Measurements from ENCODE around the gene KIF23. TPM values are rescaled to one million over a fixed set of nuclear protein-coding genes. Genes with fewer than 3 reads are reported as not detected.

KIF23 gene
- total RNA-seq, 1 experiment from 2014 or later = 83.7 TPM

DNA sequence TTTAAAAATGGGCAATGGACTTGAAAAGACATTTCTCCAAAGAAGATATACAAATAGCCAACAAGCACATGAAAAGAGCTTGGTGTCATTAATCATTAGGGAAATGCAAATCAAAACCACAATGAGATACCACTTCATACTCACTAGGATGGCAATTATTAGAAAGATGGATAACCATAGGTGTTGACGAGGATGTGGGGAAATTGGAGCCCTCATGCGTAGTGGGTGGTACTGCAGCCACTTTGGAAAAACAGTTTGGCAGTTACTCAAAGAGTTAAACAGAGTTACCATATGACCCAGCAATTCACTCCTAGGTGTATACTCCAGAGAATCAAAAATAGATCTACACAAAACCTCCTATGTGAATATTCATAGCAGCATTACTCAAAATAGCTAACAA is 65.8 kb downstream of the KIF23 start:
- RAD21 ChIA-PET (ENCODE audit: low non-redundant PET in 1 of 2, low total read pairs in 2 of 2, uncharacterized antibody in 2 of 2, unreplicated experiment in 2 of 2) = no interaction called here
- Histone ChIP-seq H3K27ac (ENCODE audit: low read depth, low read length) (no peak overlapping the region), H3K36me3 (ENCODE audit: control insufficient read depth in 1 of 2, insufficient read depth in 2 of 2, low read length in 2 of 2) (no peaks in the 10 kb centered on the region), H3K4me3 (replicated peaks in 1 of 2; ENCODE audit: low read depth in 1 of 2, low read length in 2 of 2) (no peak overlapping the region), H3K4me1 (ENCODE audit: control insufficient read depth in 1 of 2, insufficient read depth in 2 of 2, low read length in 2 of 2) (no peaks in the 10 kb centered on the region), H3K79me2 (ENCODE audit: insufficient read depth, low read length) (no peaks in the 10 kb centered on the region), H2AFZ (ENCODE audit: low read depth, low read length, poor library complexity, severe bottlenecking) (no peak overlapping the region), H4K20me1 (ENCODE audit: insufficient read depth) (no peaks in the 10 kb centered on the region), H3K9me3 (ENCODE audit: control insufficient read depth in 1 of 2, insufficient read depth in 1 of 2, low read depth in 1 of 2, low read length in 2 of 2) (no peaks in the 10 kb centered on the region), H3K4me2 (ENCODE audit: low read length) (no peak overlapping the region), H3K9me2 (ENCODE audit: insufficient read depth) (no peaks in the 10 kb centered on the region), H3K27me3 (ENCODE audit: insufficient read depth, low read length) (no peaks in the 10 kb centered on the region), H3K9ac (ENCODE audit: low read length) (no peak overlapping the region)
- POLR2A ChIA-PET = no interaction called here
- intact Hi-C loops (cut with micrococcal nuclease) = loop anchor here (5.0 kb wide), 4 partner anchors 97 to 1007 kb away; no protein-coding TSS in a partner anchor
- DNase-seq (ENCODE audit: low read depth, low spot score) (no peak), ATAC-seq (no peak)
- TF ChIP-seq EZH2phosphoT487 (IDR thresholded peaks at IDR 0.05; ENCODE audit: borderline replicate concordance) (no peak), FOSL1 (IDR thresholded peaks at IDR 0.05; ENCODE audit: low read depth) (no peak), CBX3 (IDR thresholded peaks at IDR 0.05; ENCODE audit: low read depth) (peak; percentile 25; the same call in 1 of the 2 replicates)
- no TSS peak for BruUV-seq (replicated peaks)
- CTCF ChIA-PET = interaction anchor here (2.1 kb wide), 1 partner anchor 17 kb away, joined by 8 read pairs; no protein-coding TSS in a partner anchor

DNA sequence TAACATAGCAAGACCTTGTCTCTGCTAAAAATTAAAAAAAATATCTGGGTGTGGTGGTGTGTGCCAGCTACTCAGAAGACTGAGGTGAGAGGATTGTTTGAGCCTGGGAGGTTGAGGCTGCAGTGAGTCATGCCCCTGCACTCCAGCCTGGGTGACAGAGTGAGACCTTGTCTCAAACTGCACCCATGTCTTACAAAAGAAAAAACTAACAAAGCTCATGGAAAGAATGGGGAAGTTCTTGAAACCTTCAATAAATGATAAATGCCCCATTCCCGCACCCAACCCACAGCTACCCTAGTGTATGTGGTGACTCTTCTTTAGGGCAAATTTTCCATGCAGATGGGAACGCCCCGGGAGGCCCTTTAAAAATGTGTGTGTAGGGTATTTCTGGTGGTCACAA is 66.8 kb downstream of the KIF23 start:
- no TSS peak for BruUV-seq (replicated peaks)
- H3K36me3 ChIP-seq (ENCODE audit: control insufficient read depth in 1 of 2, insufficient read depth in 2 of 2, low read length in 2 of 2) = no peaks in the 10 kb centered on the region
- H3K9me3 ChIP-seq (ENCODE audit: control insufficient read depth in 1 of 2, insufficient read depth in 1 of 2, low read depth in 1 of 2, low read length in 2 of 2) = no peaks in the 10 kb centered on the region
- no peaks in the 10 kb centered on the region for H3K9me2 ChIP-seq (ENCODE audit: insufficient read depth)
- DNase-seq (ENCODE audit: low read depth, low spot score) (no peak), ATAC-seq (no peak)
- H3K9ac ChIP-seq (ENCODE audit: low read length) = no peak overlapping the region
- H3K27me3 ChIP-seq (ENCODE audit: insufficient read depth, low read length) = no peaks in the 10 kb centered on the region
- CTCF ChIA-PET = no interaction called here
- intact Hi-C loops (cut with micrococcal nuclease) = no loop called here
- H3K79me2 ChIP-seq (ENCODE audit: insufficient read depth, low read length) = no peaks in the 10 kb centered on the region
- TF ChIP-seq ZNF274 (IDR thresholded peaks at IDR 0.05; ENCODE audit: low read depth, low read length) (no peak), JUND (IDR thresholded peaks at IDR 0.05) (no peak), EGR1 (IDR thresholded peaks at IDR 0.05; ENCODE audit: low read depth) (no peak), RAD21 (IDR thresholded peaks at IDR 0.05; ENCODE audit: low read depth) (no peak), CEBPB (IDR thresholded peaks at IDR 0.05; ENCODE audit: low read depth) (no peak), SIN3A (IDR thresholded peaks at IDR 0.05; ENCODE audit: low read depth) (no peak), POLR2A (IDR thresholded peaks at IDR 0.05; ENCODE audit: borderline replicate concordance, extremely low read depth, insufficient read depth, insufficient read length) (no peak), YY1 (IDR thresholded peaks at IDR 0.05; ENCODE audit: extremely low read depth, insufficient replicate concordance, low read depth, low read length) (no peak), ZFX (IDR thresholded peaks at IDR 0.05) (no peak), CBX3 (IDR thresholded peaks at IDR 0.05; ENCODE audit: low read depth) (no peak), FOSL1 (IDR thresholded peaks at IDR 0.05; ENCODE audit: low read depth) (no peak)
- TF ChIP-seq, protein P1, sequence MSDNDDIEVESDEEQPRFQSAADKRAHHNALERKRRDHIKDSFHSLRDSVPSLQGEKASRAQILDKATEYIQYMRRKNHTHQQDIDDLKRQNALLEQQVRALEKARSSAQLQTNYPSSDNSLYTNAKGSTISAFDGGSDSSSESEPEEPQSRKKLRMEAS (IDR thresholded peaks at IDR 0.05) = no peak
- TF ChIP-seq, protein P2, sequence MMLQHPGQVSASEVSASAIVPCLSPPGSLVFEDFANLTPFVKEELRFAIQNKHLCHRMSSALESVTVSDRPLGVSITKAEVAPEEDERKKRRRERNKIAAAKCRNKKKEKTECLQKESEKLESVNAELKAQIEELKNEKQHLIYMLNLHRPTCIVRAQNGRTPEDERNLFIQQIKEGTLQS (IDR thresholded peaks at IDR 0.05) = no peak
- TF ChIP-seq, protein P3, sequence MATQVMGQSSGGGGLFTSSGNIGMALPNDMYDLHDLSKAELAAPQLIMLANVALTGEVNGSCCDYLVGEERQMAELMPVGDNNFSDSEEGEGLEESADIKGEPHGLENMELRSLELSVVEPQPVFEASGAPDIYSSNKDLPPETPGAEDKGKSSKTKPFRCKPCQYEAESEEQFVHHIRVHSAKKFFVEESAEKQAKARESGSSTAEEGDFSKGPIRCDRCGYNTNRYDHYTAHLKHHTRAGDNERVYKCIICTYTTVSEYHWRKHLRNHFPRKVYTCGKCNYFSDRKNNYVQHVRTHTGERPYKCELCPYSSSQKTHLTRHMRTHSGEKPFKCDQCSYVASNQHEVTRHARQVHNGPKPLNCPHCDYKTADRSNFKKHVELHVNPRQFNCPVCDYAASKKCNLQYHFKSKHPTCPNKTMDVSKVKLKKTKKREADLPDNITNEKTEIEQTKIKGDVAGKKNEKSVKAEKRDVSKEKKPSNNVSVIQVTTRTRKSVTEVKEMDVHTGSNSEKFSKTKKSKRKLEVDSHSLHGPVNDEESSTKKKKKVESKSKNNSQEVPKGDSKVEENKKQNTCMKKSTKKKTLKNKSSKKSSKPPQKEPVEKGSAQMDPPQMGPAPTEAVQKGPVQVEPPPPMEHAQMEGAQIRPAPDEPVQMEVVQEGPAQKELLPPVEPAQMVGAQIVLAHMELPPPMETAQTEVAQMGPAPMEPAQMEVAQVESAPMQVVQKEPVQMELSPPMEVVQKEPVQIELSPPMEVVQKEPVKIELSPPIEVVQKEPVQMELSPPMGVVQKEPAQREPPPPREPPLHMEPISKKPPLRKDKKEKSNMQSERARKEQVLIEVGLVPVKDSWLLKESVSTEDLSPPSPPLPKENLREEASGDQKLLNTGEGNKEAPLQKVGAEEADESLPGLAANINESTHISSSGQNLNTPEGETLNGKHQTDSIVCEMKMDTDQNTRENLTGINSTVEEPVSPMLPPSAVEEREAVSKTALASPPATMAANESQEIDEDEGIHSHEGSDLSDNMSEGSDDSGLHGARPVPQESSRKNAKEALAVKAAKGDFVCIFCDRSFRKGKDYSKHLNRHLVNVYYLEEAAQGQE (IDR thresholded peaks at IDR 0.05; ENCODE audit: low read depth) = no peak
- TF ChIP-seq, protein P4, sequence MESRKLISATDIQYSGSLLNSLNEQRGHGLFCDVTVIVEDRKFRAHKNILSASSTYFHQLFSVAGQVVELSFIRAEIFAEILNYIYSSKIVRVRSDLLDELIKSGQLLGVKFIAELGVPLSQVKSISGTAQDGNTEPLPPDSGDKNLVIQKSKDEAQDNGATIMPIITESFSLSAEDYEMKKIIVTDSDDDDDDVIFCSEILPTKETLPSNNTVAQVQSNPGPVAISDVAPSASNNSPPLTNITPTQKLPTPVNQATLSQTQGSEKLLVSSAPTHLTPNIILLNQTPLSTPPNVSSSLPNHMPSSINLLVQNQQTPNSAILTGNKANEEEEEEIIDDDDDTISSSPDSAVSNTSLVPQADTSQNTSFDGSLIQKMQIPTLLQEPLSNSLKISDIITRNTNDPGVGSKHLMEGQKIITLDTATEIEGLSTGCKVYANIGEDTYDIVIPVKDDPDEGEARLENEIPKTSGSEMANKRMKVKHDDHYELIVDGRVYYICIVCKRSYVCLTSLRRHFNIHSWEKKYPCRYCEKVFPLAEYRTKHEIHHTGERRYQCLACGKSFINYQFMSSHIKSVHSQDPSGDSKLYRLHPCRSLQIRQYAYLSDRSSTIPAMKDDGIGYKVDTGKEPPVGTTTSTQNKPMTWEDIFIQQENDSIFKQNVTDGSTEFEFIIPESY (IDR thresholded peaks at IDR 0.05; ENCODE audit: extremely low read depth, insufficient replicate concordance, low read length) = no peak
- no peaks in the 10 kb centered on the region for H3K4me1 ChIP-seq (ENCODE audit: control insufficient read depth in 1 of 2, insufficient read depth in 2 of 2, low read length in 2 of 2)
- RAD21 ChIA-PET (ENCODE audit: low non-redundant PET in 1 of 2, low total read pairs in 2 of 2, uncharacterized antibody in 2 of 2, unreplicated experiment in 2 of 2) = no interaction called here
- no peaks in the 10 kb centered on the region for H4K20me1 ChIP-seq (ENCODE audit: insufficient read depth)
- H3K4me2 ChIP-seq (ENCODE audit: low read length) = no peak overlapping the region
- no peak overlapping the region for H3K4me3 ChIP-seq (replicated peaks in 1 of 2; ENCODE audit: low read depth in 1 of 2, low read length in 2 of 2)
- POLR2A ChIA-PET = no interaction called here
- no peak overlapping the region for H3K27ac ChIP-seq (ENCODE audit: low read depth, low read length)
- H2AFZ ChIP-seq (ENCODE audit: low read depth, low read length, poor library complexity, severe bottlenecking) = no peak overlapping the region

All from HCT116 (cell line).